OCI-LY7 (cell line): ENCODE data around the gene ZNF528. TPM values are rescaled to one million over a fixed set of nuclear protein-coding genes. Genes with fewer than 3 reads are reported as not detected.

Source experiments
- BruUV-seq: library from RNA; stranded (reverse); fragments of 400-500 nt; replicated peaks from 2 replicates; lab custom pipeline; 2021; lab: Mats Ljungman, UMichigan
- CTCF ChIA-PET: fragments of 300-600 bp; sonication (Branson Sonifier 250); formaldehyde crosslinking; loops from one replicate; lab custom pipeline; 2022; ENCODE audit warnings: antibody characterized with exemption; ENCODE audit not compliant: unreplicated experiment; lab: Charles Lee
- POLR2A ChIA-PET: fragments of 300-600 bp; sonication (Branson Sonifier 250); formaldehyde crosslinking; loops from one replicate; lab custom pipeline; 2022; ENCODE audit warnings: antibody characterized with exemption; lab: Charles Lee
- DNase-seq: peaks from one replicate; pipeline ENCODE4 v3.0.0-alpha.2; 2015; ENCODE audit warnings: low spot score
- H2AFZ ChIP-seq: fragments of 200-600 bp; sonication (generic), shearing (Covaris generic); 2 replicates; pipeline ENCODE4 v1.6.1; 2014; ENCODE audit warnings: mild to moderate bottlenecking, antibody characterized with exemption, low read length, moderate library complexity
- H3K27ac ChIP-seq: fragments of 200-600 bp; sonication (generic); 2 replicates; pipeline ENCODE4 v1.5.1; 2014; ENCODE audit warnings: mixed run types, low read depth, mild to moderate bottlenecking, moderate library complexity, low read length, inconsistent platforms; ENCODE audit not compliant: poor library complexity, severe bottlenecking
- H3K36me3 ChIP-seq: fragments of 200-600 bp; sonication (generic); 2 replicates; pipeline ENCODE4 v1.6.1; 2014; ENCODE audit warnings: mild to moderate bottlenecking, antibody characterized with exemption, low read length, moderate library complexity, mixed read lengths; ENCODE audit not compliant: insufficient read depth
- H3K4me1 ChIP-seq: fragments of 200-600 bp; sonication (generic); 2 replicates; pipeline ENCODE4 v1.5.1; 2014; ENCODE audit warnings: mild to moderate bottlenecking, low read length; ENCODE audit not compliant: insufficient read depth, poor library complexity, severe bottlenecking
- H3K4me2 ChIP-seq: fragments of 200-600 bp; sonication (generic); 2 replicates; pipeline ENCODE4 v1.6.1; 2014; ENCODE audit warnings: mild to moderate bottlenecking, low read length
- H3K4me3 ChIP-seq: fragments of 200-600 bp; sonication (generic); 2 replicates; pipeline ENCODE4 v1.5.1; 2014; ENCODE audit warnings: mild to moderate bottlenecking, low read depth, low read length; ENCODE audit not compliant: poor library complexity, severe bottlenecking
- H3K79me2 ChIP-seq: fragments of 200-600 bp; sonication (generic); 2 replicates; pipeline ENCODE4 v1.6.1; 2016; ENCODE audit warnings: low read depth, mild to moderate bottlenecking, low read length, moderate library complexity, mixed read lengths; ENCODE audit not compliant: insufficient read depth
- H3K9me2 ChIP-seq: fragments of 200-600 bp; sonication (generic); 2 replicates; pipeline ENCODE4 v1.6.1; 2016; ENCODE audit warnings: mild to moderate bottlenecking, low read length, mixed read lengths; ENCODE audit not compliant: insufficient read depth
- H3K9me3 ChIP-seq: fragments of 200-600 bp; sonication (generic); 2 replicates; pipeline ENCODE4 v1.6.1; 2014; ENCODE audit warnings: mild to moderate bottlenecking, mixed run types, low read length, mixed read lengths
- H4K20me1 ChIP-seq: fragments of 200-600 bp; sonication (generic); 2 replicates; pipeline ENCODE4 v1.6.1; 2014; ENCODE audit warnings: mild to moderate bottlenecking, antibody characterized with exemption, low read length, moderate library complexity, mixed read lengths; ENCODE audit not compliant: insufficient read depth
- CTCF ChIP-seq: fragments of 200-600 bp; sonication (generic); conservative IDR thresholded peaks from 2 replicates; pipeline ENCODE4 v1.5.1; 2014; ENCODE audit warnings: mild to moderate bottlenecking, antibody characterized with exemption, low read length, moderate library complexity, mixed read lengths
- EZH2phosphoT487 ChIP-seq: fragments of 200-600 bp; sonication (generic); IDR thresholded peaks from 2 replicates; pipeline ENCODE4 v1.6.1; 2018; ENCODE audit warnings: low read depth, borderline replicate concordance, mild to moderate bottlenecking, mixed run types, antibody characterized with exemption, low read length, moderate library complexity, mixed read lengths
- intact Hi-C: fragments of 100-400 bp; cut with micrococcal nuclease; formaldehyde crosslinking; loops from one replicate; pipeline ENCODE4 v1.10.0; 2022; ENCODE audit not compliant: unreplicated experiment
- small RNA-seq: library from RNA; depleted of rRNA; stranded (forward); fragments of <200 nt; gene quantifications from one replicate; pipeline ENCODE3, GENCODE V24; 2014
- total RNA-seq, 2 experiments: library from RNA; depleted of rRNA in 1 of 2; stranded (reverse); fragments of >200 nt in 1 of 2; shearing (Covaris generic) in 1 of 2; gene quantifications; 2 replicates each; pipeline ENCODE4 v1.2.3, GENCODE V29; 2014 to 2022

The ZNF528 gene
- total RNA-seq, 2 experiments from 2014 or later = 0.27 TPM; not detected in 1

DNA sequence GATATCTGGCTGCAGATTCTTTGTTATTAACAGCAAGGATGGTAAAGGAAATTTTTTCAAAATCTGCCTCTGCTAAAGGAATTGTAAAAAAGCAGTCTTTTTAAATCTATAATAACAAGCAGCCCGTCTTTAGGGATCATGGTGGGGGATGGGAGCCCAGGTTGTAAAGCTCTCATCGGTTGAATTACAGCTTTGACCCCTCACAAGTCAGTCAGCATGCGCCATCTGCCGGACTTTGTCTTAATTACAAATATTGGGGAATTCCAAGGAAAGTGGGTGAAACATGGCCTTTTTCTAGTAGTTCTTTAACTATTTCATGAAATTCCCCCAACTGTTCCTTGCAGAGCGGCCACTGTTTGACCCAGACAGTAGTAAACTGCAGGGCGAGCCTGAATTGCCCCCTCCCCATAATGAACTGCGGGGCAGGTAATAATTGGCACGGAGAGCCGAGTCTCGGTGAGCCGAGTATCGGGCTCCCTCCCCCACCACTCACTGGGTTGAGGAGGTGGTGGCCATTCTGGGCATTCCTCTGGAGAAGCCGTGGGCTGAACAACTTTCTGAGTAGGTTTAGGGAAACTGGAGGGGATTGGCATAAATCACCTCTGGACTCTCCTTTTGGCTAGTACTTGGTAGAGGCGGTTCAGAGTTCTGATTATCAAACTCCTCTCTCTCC lies 67.3 kb downstream of the ZNF528 start:
- Histone ChIP-seq H3K4me3 (no peak overlapping the region), H3K36me3 (no peaks in the 10 kb centered on the region), H3K9me2 (no peaks in the 10 kb centered on the region), H3K4me1 (no peaks in the 10 kb centered on the region), H2AFZ (no peak overlapping the region), H3K27ac (no peak overlapping the region), H3K4me2 (no peak overlapping the region), H3K79me2 (no peaks in the 10 kb centered on the region), H3K9me3 (0 out of 2 replicates have a peak, but pooled peaks cover 3% of the 10 kb centered on the region), H4K20me1 (no peaks in the 10 kb centered on the region)
- no TSS peak for BruUV-seq
- POLR2A ChIA-PET = no interaction called here
- 0 out of 2 replicates have a peak, but pooled peaks have one; percentile 16 for TF ChIP-seq CTCF
- TF ChIP-seq EZH2phosphoT487 = no peak
- intact Hi-C loops = no loop called here
- no peak for DNase-seq
- CTCF ChIA-PET = no interaction called here

Small RNAs within 50 kb of the gene (small RNA-seq; reads per million reads assigned to genes)
- not detected for gene AC010332.1

Other genes with a start within 250 kb of the ZNF528 start
- gene ZNF836, start 226.2 kb upstream of the ZNF528 start, total RNA-seq (2014; rRNA removed; shearing (Covaris generic)) = 8.0 and 13.2 TPM in 2 replicates
- gene ZNF836, start 226.2 kb upstream of the ZNF528 start, total RNA-seq (2022) = 14.8 and 20.7 TPM in 2 replicates
- gene PPP2R1A, start 207.8 kb upstream of the ZNF528 start, total RNA-seq (2014; rRNA removed; shearing (Covaris generic)) = 117 and 154 TPM in 2 replicates
- 207 and 208 TPM in 2 replicates for gene PPP2R1A, start 207.8 kb upstream of the ZNF528 start, total RNA-seq (2022)
- gene ZNF766, start 128.3 kb upstream of the ZNF528 start, total RNA-seq (2014; rRNA removed; shearing (Covaris generic)) = 15.5 and 17.1 TPM in 2 replicates
- 15.8 and 26.4 TPM in 2 replicates for gene ZNF766, start 128.3 kb upstream of the ZNF528 start, total RNA-seq (2022)
- gene ZNF480, start 100.7 kb upstream of the ZNF528 start, total RNA-seq (2014; rRNA removed; shearing (Covaris generic)) = 9.3 and 12.0 TPM in 2 replicates
- gene ZNF480, start 100.7 kb upstream of the ZNF528 start, total RNA-seq (2022) = 15.5 and 16.0 TPM in 2 replicates
- 0.13 and 0.54 TPM in 2 replicates for gene ZNF610, start 61.6 kb upstream of the ZNF528 start, total RNA-seq (2014; rRNA removed; shearing (Covaris generic))
- 2.1 and 2.6 TPM in 2 replicates for gene ZNF610, start 61.6 kb upstream of the ZNF528 start, total RNA-seq (2022)
- gene ZNF880, start 27.9 kb upstream of the ZNF528 start, total RNA-seq (2014; rRNA removed; shearing (Covaris generic)) = 0.13 TPM in 1 of 2 replicates, not detected in the other
- 1.0 and 1.2 TPM in 2 replicates for gene ZNF880, start 27.9 kb upstream of the ZNF528 start, total RNA-seq (2022)
- not detected in 2 replicates for gene ZNF534, start 31.3 kb downstream of the ZNF528 start, total RNA-seq (2014; rRNA removed; shearing (Covaris generic))
- not detected in 2 replicates for gene ZNF534, start 31.3 kb downstream of the ZNF528 start, total RNA-seq (2022)
- gene ZNF578, start 55.7 kb downstream of the ZNF528 start, total RNA-seq (2014; rRNA removed; shearing (Covaris generic)) = not detected in 2 replicates
- not detected in 2 replicates for gene ZNF578, start 55.7 kb downstream of the ZNF528 start, total RNA-seq (2022)
- gene ZNF808, start 129.8 kb downstream of the ZNF528 start, total RNA-seq (2014; rRNA removed; shearing (Covaris generic)) = 26.9 and 46.6 TPM in 2 replicates
- gene ZNF808, start 129.8 kb downstream of the ZNF528 start, total RNA-seq (2022) = 29.2 and 33.7 TPM in 2 replicates
- gene ZNF701, start 172.4 kb downstream of the ZNF528 start, total RNA-seq (2014; rRNA removed; shearing (Covaris generic)) = 18.0 and 18.1 TPM in 2 replicates
- gene ZNF701, start 172.4 kb downstream of the ZNF528 start, total RNA-seq (2022) = 25.5 and 28.3 TPM in 2 replicates
- gene ZNF83, start 240.5 kb downstream of the ZNF528 start, total RNA-seq (2014; rRNA removed; shearing (Covaris generic)) = 59.4 and 66.1 TPM in 2 replicates
- 47.2 and 66.8 TPM in 2 replicates for gene ZNF83, start 240.5 kb downstream of the ZNF528 start, total RNA-seq (2022)